ENCODE data around the gene MYMX.

- TF ChIP-seq CTCF (IDR thresholded peaks at IDR 0.05): no peak
- no peak for TF ChIP-seq POLR2A (IDR thresholded peaks at IDR 0.05)
- no peak for TF ChIP-seq POLR2AphosphoS5 (IDR thresholded peaks at IDR 0.05; ENCODE audit: insufficient read depth in 1 of 2, low read depth in 1 of 2)
Observed at GRCh38 chr6:44258921-44259320, 42.2 kb downstream of the MYMX start.
